Activated T-helper 9 cell treated with anti-CD3 and anti-CD28 coated beads, Interleukin-2, amount 50 U/mL, for 16 hours (primary cell): ENCODE data around the gene SMOC2.

Experiments used
- DNase-seq: peaks from one replicate; pipeline ENCODE4 v3.0.0-alpha.2; 2020; ENCODE audit warnings: low read depth

SMOC2 gene

DNA sequence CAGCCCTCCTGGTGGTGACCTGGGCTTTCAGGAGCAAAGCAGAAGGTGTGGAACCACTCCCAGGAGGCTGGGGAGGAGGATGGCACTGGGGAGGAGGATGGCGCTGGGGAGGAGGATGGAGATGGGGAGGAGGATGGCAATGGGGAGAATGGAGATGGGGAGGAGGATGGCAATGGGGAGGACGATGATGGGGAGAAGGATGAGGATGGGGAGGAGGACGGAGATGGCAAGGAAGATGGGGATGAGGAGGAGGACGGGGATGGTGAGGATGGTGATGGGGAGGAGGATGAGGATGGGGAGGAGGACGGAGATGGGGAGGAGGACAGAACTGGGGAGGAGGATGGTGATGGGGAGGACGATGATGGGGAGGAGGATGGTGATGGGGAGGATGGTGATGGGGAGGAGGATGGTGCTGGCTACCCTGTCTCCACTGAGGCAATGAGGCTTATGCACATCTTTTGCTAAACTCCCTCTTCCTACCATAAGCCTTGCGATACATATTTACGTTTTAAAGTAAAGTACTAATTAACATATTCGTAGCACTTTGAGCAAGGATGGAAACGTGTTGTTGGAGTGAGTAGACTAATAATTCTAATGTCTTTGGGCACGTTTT is 7.4 kb downstream of the SMOC2 start:
- no peak for DNase-seq

DNA sequence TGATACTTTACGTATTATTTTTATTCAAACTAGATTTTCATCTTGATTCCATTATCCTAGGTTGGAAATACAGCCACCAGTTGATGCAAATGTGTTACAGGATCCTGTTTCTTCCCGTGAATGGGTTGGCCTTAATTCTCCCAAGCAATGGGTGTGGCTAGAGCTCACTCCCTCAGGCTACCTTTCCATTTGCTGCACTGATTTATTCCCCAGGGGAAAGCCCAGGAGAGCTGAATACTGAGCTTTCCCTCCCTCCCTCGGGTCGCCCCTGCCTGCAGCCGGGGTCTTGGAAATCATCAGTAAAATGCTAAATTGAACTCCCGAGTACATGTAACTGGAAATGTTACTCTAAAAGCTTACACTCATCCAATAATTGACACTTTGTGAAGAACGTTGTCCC is 9.9 kb downstream of the SMOC2 start:
- no peak for DNase-seq

DNA sequence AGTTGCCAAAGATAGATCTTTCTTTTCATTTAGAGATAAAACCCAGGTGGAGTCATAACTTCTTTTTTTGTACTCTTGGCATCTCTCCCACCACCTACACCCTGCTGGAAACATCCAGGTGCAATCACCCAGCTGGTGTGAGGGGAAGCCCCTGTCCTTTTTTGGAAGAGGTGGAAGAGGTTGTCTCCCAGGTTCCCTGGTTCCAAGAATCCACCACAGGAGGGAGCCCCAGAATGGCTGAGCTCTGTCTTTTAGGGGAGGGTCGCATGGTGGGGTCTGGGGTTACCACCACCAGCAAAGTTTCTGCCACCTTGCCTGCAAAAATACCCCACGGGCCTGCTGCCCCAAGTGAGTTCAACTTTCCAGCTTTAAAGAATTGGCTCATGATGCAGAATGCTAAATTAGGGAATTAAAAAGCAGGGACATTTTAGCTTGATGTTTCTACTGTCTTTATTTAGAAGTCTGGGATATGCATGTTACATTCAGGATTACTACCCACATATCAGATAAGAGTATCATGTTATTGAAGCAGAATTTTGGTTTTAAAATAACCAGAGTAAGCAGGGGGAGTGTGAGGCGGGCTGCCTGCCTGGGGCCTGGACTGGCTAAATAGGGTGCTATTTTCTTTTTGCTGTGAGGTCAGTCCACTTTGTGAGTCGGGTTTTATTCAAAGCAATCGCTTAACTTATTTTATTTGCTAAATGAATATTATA is 11.0 kb downstream of the SMOC2 start:
- DNase-seq, result no peak

DNA sequence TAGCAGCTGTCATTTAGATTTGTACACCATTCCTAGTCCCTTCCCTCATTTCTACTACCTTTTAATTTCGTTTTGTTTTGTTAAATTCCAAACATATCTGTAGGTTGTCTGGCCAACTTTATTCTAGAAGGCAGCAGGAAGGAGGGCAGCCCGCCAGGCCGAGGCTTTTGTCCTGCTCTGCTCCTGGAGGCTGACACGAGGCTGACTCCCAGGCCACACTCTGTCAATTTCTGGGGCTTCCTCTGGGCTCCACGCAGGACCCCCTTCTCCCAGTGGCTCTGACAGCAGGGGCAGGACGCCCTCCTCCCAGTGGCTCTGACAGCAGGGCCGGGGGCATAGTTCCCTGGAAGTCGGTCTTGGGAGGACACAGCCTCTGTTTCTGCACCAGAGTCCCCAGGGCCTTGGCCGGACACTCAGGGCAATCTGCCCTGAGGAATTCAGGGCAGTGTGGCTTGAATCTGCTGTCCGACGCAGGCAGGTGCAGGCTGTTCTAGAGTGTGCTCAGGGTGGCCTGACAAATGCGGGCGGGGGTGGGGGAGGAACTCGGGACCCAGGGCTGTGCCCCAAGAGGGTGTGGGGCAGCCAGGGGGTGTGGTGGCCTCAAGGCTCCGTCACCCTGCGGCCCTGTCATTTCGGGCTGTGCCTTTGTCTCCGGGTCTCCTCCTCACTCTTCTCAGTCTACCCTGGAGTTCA is 11.8 kb downstream of the SMOC2 start:
- no peak for DNase-seq

DNA sequence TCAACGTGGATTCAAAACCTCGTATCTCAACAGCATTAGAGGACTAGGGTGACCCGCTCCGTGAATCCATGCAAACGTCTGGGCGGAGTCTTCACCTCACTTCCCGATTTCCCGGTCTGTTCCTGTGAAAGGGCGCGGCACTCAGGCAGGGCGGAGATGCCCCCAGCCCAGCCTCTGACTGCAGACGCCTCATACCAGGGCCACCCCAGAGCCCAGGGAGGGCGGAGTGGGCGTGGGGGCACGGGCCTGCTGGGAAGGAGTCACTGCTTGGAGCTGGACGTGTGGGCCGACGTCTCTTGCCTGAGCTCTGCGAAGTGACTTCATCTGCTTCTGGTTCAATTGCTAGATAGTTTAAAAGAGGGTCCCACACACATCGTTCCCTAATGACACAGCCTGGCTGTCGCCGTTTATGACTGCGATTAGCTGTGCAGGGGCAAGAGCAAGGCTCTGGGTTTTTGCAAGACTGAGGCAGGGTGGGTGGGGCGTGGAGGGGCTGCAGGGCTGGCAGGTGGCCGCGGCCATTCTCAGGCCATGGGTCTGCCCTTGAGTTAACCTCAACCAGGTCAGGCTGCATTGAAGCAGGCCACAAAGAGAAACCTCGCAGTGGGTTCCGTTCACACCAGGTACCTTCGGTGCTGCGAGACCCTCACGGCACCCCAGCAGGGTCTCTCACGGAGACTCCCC is 15.0 kb downstream of the SMOC2 start:
- no peak for DNase-seq

DNA sequence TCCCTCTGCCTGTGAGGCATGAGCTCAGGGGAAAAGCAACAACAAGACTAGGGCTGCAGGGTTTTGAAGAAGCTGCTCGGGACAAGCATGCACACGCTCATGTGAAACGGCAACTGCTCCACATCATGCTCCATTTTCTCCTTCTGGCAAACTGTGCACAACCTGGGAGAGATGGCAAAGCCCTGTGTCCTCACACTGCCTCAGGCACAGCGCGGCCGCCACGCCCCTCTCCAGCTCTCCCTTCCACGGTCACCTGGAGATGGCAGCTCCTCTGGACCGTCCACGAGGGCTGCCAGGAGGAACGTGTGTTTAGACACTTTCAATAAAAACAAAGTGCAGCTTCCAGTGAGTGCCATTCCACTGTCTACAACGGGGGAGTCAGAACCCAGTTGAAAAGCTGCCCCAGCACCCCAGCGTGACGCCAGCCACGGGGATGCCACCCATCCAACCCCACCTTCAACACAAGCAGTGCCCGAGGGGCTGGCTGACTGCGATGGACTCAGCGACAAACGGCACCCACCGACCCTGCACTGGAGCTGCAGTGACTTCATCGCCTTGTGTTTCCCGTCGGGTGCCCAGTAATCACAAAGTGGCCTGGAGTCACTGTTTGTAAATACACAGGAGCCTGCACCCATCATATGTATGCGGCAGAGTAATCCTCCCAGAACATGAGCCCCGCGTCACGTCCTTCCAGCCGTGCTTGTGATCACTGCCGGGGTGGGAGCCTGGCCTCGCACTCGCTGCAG is 16.1 kb downstream of the SMOC2 start:
- DNase-seq, result no peak

DNA sequence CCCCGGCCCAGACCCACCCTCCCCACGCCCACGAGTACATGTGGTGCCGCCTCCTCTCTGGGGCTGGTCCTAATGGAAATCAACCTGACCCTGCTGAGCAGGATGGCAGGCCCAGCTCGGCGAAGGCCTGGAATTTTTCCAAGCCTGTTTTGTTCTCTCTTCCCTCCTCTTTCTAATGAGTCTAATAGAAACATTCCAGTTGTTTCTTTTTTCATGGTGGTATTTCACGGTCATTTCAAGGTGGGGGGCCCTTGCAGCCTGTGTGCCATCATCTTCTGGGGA is 16.6 kb downstream of the SMOC2 start:
- no peak for DNase-seq

DNA sequence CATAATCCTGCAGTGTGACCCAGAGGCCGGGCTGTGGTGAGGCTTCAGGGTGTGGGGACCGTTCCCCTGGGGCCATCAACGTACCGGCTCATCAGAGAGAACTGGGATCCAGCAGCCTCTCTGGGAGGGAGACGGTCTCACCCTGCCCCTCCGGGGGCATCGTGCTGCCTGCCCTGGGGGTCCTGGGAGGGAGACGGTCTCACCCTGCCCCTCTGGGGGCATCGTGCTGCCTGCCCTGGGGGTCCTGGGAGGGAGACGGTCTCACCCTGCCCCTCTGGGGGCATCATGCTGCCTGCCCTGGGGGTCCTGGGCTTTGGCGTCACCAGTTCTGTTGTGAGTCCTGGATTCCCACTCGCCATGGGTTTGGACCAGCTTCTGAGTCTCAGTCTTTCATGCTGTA is 17.1 kb downstream of the SMOC2 start:
- no peak for DNase-seq

DNA sequence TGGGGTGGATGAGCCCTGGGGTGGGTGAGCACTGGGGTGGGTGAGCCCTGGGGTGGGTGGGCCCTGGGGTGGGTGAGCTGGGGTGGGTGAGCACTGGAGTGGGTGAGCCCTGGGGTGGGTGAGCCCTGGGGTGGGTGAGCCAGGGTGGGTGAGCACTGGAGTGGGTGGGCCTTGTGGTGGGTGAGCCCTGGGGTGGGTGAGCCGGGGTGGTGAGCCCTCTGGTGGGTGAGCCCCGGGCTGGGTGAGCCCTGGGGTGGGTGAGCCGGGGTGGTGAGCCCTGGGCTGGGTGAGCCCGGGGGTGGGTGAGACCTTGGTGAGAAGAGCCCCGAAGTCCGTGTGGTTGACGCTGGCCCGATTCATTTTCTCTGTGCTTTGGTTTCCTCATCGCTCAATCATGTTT is 18.6 kb downstream of the SMOC2 start:
- DNase-seq, result no peak

DNA sequence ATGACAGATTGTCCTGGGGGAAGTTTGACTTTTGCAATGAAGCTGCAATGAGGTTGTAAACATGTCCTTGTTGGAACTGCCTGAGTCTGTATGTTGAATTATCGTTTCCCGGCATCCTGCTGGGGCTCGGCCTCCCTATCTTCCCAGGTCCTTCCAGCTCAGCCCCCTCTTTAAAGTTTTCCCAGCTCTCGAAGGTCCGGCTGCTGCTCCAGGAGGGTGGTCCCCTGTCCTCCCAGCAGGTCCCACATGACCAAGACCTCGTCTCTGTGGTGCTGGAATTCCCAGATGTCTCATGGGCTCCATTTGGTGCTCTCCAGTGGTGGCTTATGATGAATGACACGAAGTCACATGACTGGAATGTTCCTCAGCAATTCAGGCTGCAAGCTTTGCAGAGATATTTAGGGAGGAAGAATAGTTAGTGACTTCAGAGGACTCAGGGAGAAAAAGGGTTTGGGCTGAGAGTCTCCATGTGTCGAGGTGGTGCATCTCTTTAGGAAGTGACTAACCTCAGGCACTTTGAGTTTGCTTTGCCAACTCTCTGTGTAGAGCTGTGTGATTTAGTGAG is 21.4 kb downstream of the SMOC2 start:
- no peak for DNase-seq

DNA sequence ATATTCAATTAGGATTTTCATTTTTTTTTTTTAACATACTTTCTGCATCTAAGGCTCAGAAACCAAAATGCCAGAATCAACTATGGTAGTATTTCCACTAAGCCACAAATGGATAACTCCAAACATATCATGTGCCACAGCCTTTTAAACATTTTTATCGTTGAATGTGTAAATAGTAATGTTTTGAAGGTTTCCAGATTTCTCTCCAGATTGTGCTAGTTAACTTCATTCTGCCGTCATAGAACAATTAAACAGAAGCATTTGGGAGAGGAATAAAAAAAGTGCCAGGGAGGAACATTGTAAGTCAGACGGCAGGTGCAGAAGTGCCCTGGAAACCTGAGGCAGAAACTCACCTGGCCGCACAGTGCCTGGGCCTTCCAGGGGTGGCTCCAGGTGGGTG is 23.6 kb downstream of the SMOC2 start:
- no peak for DNase-seq

DNA sequence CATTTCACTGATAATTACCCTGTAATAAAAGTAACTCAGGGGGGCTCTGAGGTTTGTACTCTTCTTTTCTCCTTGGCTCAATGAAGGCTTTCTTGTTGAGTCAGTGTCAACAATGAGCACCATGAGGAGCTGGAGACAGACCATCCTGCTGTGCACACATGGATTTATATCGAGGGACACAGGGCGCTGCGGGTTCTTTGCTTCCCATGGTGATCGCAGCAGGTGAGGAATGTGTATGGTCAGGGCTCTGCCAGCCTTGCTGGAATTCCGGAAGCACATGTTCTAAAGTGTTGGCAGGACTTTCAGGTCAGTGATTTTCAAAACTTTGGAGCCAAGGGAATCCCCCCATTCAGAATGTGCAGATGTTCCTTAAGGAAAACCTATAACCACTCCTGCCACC is 27.1 kb downstream of the SMOC2 start:
- no peak for DNase-seq

DNA sequence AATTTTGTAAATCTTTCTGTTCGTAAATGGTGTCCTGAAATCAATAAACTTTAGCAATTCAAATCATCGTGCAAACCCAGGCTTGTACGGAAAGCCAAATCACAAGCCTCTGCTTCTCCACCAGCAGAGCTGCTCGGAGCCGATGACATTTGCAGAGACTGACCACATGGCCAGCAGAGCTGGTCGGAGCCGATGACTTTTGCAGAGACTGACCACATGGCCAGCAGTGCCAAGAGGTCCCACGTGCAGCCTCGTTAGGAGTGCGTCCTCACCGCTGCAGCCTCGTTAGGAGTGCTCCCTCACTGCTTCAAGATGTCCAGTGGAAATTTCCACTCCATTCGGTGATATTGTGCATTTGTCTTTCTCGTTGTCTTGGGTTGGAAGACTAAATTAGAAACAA is 28.5 kb downstream of the SMOC2 start:
- DNase-seq, result no peak

DNA sequence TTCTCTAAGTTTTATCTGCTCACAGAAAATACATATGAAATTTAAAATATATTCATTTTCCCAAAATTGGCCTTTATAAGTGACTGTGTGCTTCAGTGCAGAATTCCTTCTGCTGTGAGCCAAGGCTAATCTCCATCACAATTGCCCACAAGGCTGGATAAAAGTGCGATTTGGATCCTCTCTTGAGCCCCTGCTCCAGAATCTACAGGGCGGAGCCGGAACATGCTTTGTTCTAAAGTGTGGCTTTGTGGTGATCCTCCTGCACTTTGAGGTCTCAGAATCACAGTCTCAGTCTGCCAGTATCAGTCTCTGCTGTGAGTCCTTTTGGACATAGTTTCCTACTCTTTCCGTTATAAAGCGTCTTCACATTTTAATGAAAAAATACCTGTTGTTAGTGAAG is 28.9 kb downstream of the SMOC2 start:
- no peak for DNase-seq

DNA sequence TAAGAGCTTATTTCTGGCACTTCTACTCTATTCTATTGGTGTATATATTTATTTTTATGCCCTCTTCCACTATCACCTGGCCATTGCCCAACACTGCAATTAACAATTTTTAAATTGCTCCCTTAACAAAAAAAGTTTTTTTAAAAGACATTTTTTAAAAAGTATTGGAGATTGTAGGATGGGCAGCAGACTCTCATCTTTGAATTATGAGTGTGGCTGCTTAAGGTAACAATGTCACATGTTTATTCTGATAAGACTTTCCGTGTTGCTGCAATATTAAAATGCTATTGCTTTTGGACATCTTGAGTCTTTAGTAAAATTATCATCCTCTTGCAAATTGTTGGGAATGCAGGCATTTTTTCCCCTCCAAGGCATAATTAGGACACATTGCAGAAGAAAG is 31.4 kb downstream of the SMOC2 start:
- no peak for DNase-seq

DNA sequence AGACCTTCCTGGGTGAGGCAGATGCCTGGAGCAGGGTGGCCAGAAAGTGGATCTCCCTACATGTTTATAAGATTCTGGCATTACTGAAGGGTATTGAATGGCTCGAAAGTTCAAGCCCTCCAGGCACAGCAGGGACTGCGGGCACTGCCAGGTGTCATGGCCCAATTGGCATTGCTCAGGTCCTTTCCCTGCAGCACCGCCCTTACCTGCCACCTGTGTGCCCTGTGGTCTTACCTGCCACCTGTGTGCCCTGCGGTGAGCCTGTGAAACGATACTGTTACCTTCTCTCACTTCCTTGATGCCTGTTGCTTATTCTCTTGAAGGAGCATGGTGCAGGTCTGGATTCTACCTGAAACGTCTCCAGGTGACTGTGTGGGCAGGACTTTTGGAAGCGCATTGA is 32.2 kb downstream of the SMOC2 start:
- no peak for DNase-seq

DNA sequence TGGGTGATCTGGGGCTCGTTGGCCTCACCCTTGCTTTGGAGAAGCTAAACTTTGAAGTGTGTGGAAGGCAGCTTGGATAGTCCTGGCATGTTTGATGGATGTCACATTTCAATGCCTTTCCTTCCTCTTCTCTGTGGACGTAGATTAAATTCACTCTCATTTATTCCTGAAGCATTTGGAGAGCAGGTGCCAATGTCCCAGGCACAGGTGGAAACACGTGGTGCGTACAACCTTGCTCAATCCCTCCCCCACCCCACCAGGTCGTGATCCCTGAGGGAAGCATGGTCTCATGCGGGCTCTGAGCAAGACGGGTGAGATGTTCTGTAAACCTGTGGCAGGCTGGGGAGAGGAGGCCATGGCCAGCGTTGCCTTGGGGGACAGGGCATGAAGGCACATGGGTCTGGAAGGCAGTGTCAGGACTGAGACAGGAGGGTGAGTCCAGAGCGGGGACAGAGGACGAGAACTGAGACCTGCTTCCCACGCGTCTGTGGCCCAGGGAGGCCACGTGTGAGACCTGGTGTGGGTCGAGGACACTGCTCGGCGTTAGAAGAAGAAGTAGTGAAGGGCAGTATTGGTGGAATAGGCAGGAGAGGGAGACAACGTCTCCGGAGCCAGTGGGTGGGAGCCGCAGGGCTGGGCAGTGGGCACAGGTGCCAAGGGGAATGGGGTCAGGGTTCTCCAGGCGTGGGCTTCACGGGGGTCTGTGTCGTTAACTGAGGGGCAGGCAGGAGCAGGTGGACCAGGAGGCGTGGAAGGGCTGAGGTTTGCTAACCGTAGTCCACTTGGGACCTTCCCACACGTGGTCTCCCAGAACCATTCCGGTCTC is 34.4 kb downstream of the SMOC2 start:
- DNase-seq, result no peak

DNA sequence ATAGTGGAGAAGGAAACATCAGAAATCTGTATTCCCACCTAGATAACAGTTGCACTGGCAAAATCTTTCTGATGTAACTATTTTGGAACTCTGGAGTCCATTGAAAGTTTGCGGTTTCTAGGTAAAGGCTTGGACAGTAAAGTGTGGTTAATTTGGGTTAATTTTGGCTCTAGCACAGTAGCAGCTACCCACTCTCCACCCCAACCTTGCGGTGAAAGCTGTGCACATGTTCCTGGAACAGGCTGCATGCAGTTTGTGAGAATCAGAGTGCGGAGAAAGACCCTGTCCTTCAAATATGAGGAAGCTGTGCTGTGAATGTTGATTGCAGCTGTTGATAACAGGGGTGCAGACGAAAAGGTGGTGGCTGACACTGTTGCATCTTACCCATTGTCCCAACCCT is 38.4 kb downstream of the SMOC2 start:
- DNase-seq, result no peak

DNA sequence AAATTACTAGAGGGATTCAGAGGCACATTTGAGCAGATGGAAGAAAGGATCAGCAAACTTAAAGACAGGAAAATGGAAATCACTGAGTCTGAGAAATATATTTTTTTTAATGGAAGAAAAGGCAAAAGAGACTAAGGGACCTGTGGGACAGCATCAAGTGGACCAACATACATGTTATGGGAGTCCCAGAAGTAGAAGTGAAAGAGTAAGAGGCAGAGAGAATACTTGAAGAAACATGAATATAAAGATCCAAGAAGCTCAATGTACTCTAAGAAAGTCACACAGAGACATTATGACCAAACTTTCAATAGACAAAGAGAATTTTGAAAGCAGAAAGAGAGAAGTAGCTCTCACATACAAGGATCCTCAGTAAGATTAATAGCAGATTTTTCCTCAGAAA is 39.5 kb downstream of the SMOC2 start:
- no peak for DNase-seq

DNA sequence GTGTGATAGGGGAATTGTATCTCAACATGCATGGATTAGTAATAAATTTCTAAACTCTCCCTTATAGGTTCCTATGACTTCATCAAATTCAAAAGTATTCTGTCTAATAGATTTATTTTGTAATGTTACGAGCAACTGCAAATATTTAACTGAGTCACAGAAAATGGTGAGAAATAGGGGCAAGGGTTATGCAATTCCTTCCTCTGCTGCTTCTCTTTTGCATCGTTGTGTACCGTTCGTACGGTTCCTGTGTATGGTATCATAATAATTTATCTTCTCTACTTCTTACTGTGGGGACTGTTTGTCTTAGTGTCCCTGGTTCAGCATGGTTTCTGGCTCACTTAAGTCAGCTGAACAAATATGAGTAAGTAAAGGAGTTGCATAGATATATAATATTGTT is 44.8 kb downstream of the SMOC2 start:
- no peak for DNase-seq

DNA sequence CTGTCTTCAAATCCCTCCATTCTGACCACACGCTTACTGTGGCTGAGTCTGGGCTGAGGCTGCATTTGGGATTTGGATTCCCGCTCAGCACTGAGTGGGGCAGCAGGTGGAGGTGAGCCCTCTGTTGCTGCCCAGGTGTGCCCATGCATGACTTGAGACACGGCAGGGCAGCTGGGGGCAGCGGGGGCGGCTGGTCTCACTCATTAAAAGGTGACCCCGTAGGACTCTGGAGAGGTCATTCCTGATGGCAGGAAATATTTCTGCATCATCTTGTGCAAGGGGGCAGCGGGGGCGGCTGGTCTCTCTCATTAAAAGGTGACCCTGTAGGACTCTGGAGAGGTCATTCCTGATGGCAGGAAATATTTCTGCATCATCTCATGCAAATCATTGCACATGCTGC is 49.8 kb downstream of the SMOC2 start:
- DNase-seq, result no peak
